Suprapubic skin (tissue), 4 donors: Measurements from ENCODE around the gene PTPRN2. TPM values are rescaled to one million over a fixed set of nuclear protein-coding genes. Genes with fewer than 3 reads are reported as not detected.

ENCODE experiments used
- DNase-seq, 2 donors: peaks; one replicate each; pipeline ENCODE4 v3.0.0-alpha.2; 2019; ENCODE audit warnings: low spot score in 2 of 2
- H3K27ac ChIP-seq: fragments of 200-600 bp; sonication (generic); one replicate; pipeline ENCODE4 v1.5.1; 2019
- H3K27me3 ChIP-seq: fragments of 200-600 bp; sonication (generic); one replicate; pipeline ENCODE4 v1.5.1; 2019
- H3K36me3 ChIP-seq: fragments of 200-600 bp; sonication (generic); one replicate; pipeline ENCODE4 v1.5.1; 2019
- H3K4me1 ChIP-seq: fragments of 200-600 bp; sonication (generic); one replicate; pipeline ENCODE4 v1.5.1; 2019
- H3K4me3 ChIP-seq: fragments of 200-600 bp; sonication (generic); one replicate; pipeline ENCODE4 v1.5.1; 2019; ENCODE audit warnings: mild to moderate bottlenecking
- H3K9me3 ChIP-seq: fragments of 200-600 bp; sonication (generic); one replicate; pipeline ENCODE4 v1.5.1; 2019
- EP300 ChIP-seq: sonication (generic); formaldehyde crosslinking; IDR thresholded peaks from one replicate; pipeline ENCODE4 v1.6.1; 2017; ENCODE audit warnings: antibody characterized with exemption
- POLR2A ChIP-seq, 2 donors: fragments of 450-650 bp; IDR thresholded peaks; one replicate each; pipeline ENCODE4 v1.6.1; 2017; ENCODE audit warnings: antibody characterized with exemption in 2 of 2, mild to moderate bottlenecking in 2 of 2, moderate library complexity in 2 of 2
- POLR2AphosphoS5 ChIP-seq, 3 donors: sonication (generic); formaldehyde crosslinking; IDR thresholded peaks; one replicate each; pipeline ENCODE4 v1.6.1; 2017; ENCODE audit warnings: antibody characterized with exemption in 3 of 3
- WGBS: methylation state at CpG from one replicate; pipeline ENCODE4 v1.1.5; 2018; 5-methylcytosine and 5-hydroxymethylcytosine counted together
- total RNA-seq, 4 donors: library from RNA; depleted of rRNA; stranded (reverse); fragments of >200 nt; gene quantifications; one replicate each; pipeline ENCODE4 v1.1.0, GENCODE V29; 2016
- TF ChIP-seq, protein P1 (sequence below), 2 donors: fragments of 200-600 bp in 1 of 2; fragments of 450-650 bp in 1 of 2; sonication (generic) in 1 of 2; IDR thresholded peaks; one replicate each; pipeline ENCODE4 v1.5.1; 2016 to 2019; ENCODE audit warnings: antibody characterized with exemption in 2 of 2, mild to moderate bottlenecking in 1 of 2, moderate library complexity in 1 of 2

PTPRN2 gene
- total RNA-seq, 4 donors from 2014 or later: 0.23 to 1.8 (median 1.3) TPM

DNA sequence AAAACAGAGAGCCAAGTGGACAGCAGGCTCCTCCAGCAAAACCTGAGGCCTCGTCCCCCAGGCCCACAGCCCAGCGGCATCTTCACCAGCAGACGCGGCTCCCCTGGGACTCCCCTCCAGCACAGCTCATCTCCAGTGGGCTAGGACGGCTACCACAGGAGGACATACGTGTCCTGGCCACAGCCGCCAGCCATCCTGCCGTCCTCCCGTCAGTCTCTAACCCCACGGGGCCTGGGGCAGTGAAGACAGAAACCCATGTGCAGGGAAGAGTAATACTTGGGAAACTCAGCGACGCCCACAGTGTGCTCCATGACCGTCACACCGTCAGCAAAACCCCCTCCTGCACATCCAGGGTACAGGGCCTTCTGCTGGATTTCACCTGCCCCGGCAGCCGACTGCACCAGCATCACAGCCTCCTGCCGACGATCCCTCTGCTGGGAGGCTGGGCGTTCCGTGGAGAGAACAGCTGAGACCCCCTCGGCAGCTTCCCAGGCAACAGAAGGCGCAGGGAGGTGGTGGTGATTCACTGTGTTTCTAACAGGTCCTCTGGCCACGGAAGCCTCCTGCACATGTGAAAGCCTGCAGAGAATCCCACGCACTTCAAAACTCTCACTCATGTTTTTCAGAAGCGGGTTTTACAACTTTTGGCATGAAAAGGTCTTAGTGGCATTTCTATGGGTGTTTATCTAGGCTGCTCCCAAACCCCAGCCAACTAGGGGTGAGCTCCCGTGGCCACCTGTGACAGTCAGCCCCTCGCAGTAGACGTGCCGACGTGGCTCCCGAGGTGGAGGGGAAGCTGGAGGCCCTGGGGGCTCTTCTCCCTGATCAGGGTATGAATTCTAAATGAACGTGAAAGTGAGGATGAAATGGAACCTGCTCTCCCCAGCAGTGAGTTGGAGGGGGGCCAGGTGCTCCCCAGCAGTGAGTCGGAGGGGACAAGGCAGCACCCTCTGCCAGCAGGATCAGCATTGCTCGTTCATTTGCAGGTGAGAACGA, 513.5 kb downstream of the PTPRN2 start:
- Histone ChIP-seq H3K27ac (no peak overlapping the region), H3K36me3 (no peaks in the 10 kb centered on the region), H3K4me3 (no peak overlapping the region), H3K4me1 (no peaks in the 10 kb centered on the region), H3K9me3 (no peaks in the 10 kb centered on the region), H3K27me3 (peaks cover 23% of the 10 kb centered on the region)
- WGBS: 57% methylated on average over 27 of the region's 35 CpGs
- TF ChIP-seq POLR2AphosphoS5 (IDR thresholded peaks at IDR 0.05) (no peak), POLR2A (IDR thresholded peaks at IDR 0.05) (no peak), EP300 (no peak)
- TF ChIP-seq, protein P1, sequence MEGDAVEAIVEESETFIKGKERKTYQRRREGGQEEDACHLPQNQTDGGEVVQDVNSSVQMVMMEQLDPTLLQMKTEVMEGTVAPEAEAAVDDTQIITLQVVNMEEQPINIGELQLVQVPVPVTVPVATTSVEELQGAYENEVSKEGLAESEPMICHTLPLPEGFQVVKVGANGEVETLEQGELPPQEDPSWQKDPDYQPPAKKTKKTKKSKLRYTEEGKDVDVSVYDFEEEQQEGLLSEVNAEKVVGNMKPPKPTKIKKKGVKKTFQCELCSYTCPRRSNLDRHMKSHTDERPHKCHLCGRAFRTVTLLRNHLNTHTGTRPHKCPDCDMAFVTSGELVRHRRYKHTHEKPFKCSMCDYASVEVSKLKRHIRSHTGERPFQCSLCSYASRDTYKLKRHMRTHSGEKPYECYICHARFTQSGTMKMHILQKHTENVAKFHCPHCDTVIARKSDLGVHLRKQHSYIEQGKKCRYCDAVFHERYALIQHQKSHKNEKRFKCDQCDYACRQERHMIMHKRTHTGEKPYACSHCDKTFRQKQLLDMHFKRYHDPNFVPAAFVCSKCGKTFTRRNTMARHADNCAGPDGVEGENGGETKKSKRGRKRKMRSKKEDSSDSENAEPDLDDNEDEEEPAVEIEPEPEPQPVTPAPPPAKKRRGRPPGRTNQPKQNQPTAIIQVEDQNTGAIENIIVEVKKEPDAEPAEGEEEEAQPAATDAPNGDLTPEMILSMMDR (IDR thresholded peaks at IDR 0.05): no peak
- DNase-seq: no peak

GRCh38 chr7:158072991-158073730, 514.5 kb downstream of the PTPRN2 start:
- 89% methylated on average over 18 of the region's 18 CpGs for WGBS
- no peaks in the 10 kb centered on the region for H3K36me3 ChIP-seq
- TF ChIP-seq, protein P1 (IDR thresholded peaks at IDR 0.05): no peak
- TF ChIP-seq POLR2A (IDR thresholded peaks at IDR 0.05) (no peak), POLR2AphosphoS5 (IDR thresholded peaks at IDR 0.05) (no peak), EP300 (no peak)
- H3K4me1 ChIP-seq: no peaks in the 10 kb centered on the region
- H3K9me3 ChIP-seq: no peaks in the 10 kb centered on the region
- H3K27me3 ChIP-seq: peaks cover 18% of the 10 kb centered on the region
- H3K4me3 ChIP-seq: no peak overlapping the region
- DNase-seq: no peak
- H3K27ac ChIP-seq: no peak overlapping the region

- no peak overlapping the region for H3K27ac ChIP-seq
- H3K4me3 ChIP-seq: no peak overlapping the region
- DNase-seq: no peak
- H3K9me3 ChIP-seq: no peaks in the 10 kb centered on the region
- no peaks in the 10 kb centered on the region for H3K36me3 ChIP-seq
- TF ChIP-seq POLR2A (IDR thresholded peaks at IDR 0.05) (no peak), POLR2AphosphoS5 (IDR thresholded peaks at IDR 0.05) (no peak), EP300 (no peak)
- TF ChIP-seq, protein P1 (IDR thresholded peaks at IDR 0.05): no peak
- WGBS: 83% methylated on average over 19 of the region's 21 CpGs
- H3K4me1 ChIP-seq: no peaks in the 10 kb centered on the region
- H3K27me3 ChIP-seq: peaks cover 5% of the 10 kb centered on the region
Observed at GRCh38 chr7:158070222-158070920, 517.3 kb downstream of the PTPRN2 start.

GRCh38 chr7:158068853-158069252, 518.8 kb downstream of the PTPRN2 start:
- 94% methylated on average over 9 of the region's 9 CpGs for WGBS
- TF ChIP-seq, protein P1 (IDR thresholded peaks at IDR 0.05): no peak
- TF ChIP-seq POLR2AphosphoS5 (IDR thresholded peaks at IDR 0.05) (no peak), EP300 (no peak), POLR2A (IDR thresholded peaks at IDR 0.05) (no peak)

More at GRCh38 chr7:158068853-158069252, 518.8 kb downstream of the PTPRN2 start:
- Histone ChIP-seq H3K4me3 (no peak overlapping the region), H3K27me3 (peaks cover under 1% of the 10 kb centered on the region), H3K9me3 (no peaks in the 10 kb centered on the region), H3K36me3 (no peaks in the 10 kb centered on the region), H3K27ac (no peak overlapping the region), H3K4me1 (no peaks in the 10 kb centered on the region)
- DNase-seq: no peak
